Measurements from ENCODE around the gene VSIG1.
A peak's percentile ranks its signal among the peaks of the same experiment; 100 is the strongest.

Gene VSIG1

GRCh38 chrX:108044554-108045256 is at the start of gene VSIG1:
Gene VSIG1, plus strand, starts transcription at chrX:108045065. Its CDS starts 66 bp downstream, at chrX:108045131.
- DNase-seq, result no peak

GRCh38 chrX:107996124-107996523 is 48.7 kb upstream of the VSIG1 start:
- DNase-seq, result no peak

GRCh38 chrX:108000751-108001150 is 44.1 kb upstream of the VSIG1 start:
- no peak for DNase-seq

- peak; percentile 66 for DNase-seq
Observed at GRCh38 chrX:108001218-108001814, 43.5 kb upstream of the VSIG1 start.

GRCh38 chrX:108018656-108019381 is 26.0 kb upstream of the VSIG1 start:
- no peak for DNase-seq

GRCh38 chrX:108019382-108019875 is 25.4 kb upstream of the VSIG1 start:
- DNase-seq, result no peak

- peak; percentile 18 for DNase-seq
Observed at GRCh38 chrX:108020631-108021030, 24.2 kb upstream of the VSIG1 start.

GRCh38 chrX:108022491-108023089 is 22.3 kb upstream of the VSIG1 start:
- DNase-seq, result no peak

GRCh38 chrX:108025376-108025775 is 19.5 kb upstream of the VSIG1 start:
- DNase-seq, result no peak

- no peak for DNase-seq
Observed at GRCh38 chrX:108025954-108026600, 18.8 kb upstream of the VSIG1 start.

GRCh38 chrX:108028854-108029253 is 16.0 kb upstream of the VSIG1 start:
- DNase-seq, result no peak

- no peak for DNase-seq
Observed at GRCh38 chrX:108029928-108030711, 14.7 kb upstream of the VSIG1 start.

GRCh38 chrX:108032944-108033343 is 11.9 kb upstream of the VSIG1 start:
- DNase-seq, result no peak

- no peak for DNase-seq
Observed at GRCh38 chrX:108033890-108034289, 11.0 kb upstream of the VSIG1 start.

GRCh38 chrX:108034725-108035124 is 10.1 kb upstream of the VSIG1 start:
- DNase-seq, result no peak

GRCh38 chrX:108036298-108036973 is 8.4 kb upstream of the VSIG1 start:
- DNase-seq, result no peak

- no peak for DNase-seq
Observed at GRCh38 chrX:108049649-108050048, 4.8 kb downstream of the VSIG1 start.

- DNase-seq, result no peak
Observed at GRCh38 chrX:108053218-108053617, 8.4 kb downstream of the VSIG1 start.

GRCh38 chrX:108055546-108055945 is 10.7 kb downstream of the VSIG1 start:
- DNase-seq, result no peak

GRCh38 chrX:108059801-108060200 is 14.9 kb downstream of the VSIG1 start:
- no peak for DNase-seq

GRCh38 chrX:108064001-108064400 is 19.1 kb downstream of the VSIG1 start:
- no peak for DNase-seq
